ENCODE data around the gene HSPB6.

- TF ChIP-seq CTCF (conservative IDR thresholded peaks at IDR 0.05 in 1 of 2, IDR thresholded peaks at IDR 0.05 in 1 of 2; ENCODE audit: extremely low read depth in 1 of 2, insufficient read depth in 1 of 2, low read depth in 1 of 2, low read length in 2 of 2), result no peak
- TF ChIP-seq EZH2 (IDR thresholded peaks at IDR 0.05; ENCODE audit: borderline replicate concordance, low read length), result no peak
Observed at GRCh38 chr19:35720648-35721047, 36.2 kb downstream of the HSPB6 start.

Data from mammary epithelial cell (primary cell).